Measurements from ENCODE around the gene CD48.

Gene CD48, protein sequence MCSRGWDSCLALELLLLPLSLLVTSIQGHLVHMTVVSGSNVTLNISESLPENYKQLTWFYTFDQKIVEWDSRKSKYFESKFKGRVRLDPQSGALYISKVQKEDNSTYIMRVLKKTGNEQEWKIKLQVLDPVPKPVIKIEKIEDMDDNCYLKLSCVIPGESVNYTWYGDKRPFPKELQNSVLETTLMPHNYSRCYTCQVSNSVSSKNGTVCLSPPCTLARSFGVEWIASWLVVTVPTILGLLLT

GRCh38 chr1:160711602-160712311 lies at the start of gene CD48:
Gene CD48 (minus strand): TSS chr1:160711822. CDS start chr1:160711763, 59 bp downstream.
- no peak for FAIRE-seq

DNA sequence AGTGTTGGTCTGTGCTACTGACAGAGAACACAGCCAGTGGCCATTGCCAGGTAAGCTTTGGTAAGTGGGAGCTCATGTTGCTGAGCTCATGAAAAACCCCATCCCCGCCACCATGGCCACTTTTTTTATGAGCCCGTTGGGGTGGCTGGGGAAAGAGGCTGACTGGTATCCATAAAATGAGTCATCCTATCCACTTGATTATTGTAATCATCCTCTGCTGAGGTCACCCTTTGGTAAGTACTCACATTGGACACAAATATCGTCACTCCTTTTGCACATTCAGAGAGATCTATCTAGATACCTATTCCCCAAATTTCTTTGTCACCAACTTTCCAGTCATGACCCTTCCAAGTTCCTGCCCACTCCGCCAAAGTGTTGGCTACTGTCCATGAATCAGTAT lies 49.4 kb upstream of the CD48 start:
- FAIRE-seq = no peak

GRCh38 chr1:160759740-160760139 lies 48.1 kb upstream of the CD48 start:
- no peak for FAIRE-seq

GRCh38 chr1:160758521-160758920 lies 46.9 kb upstream of the CD48 start:
- FAIRE-seq = no peak

DNA sequence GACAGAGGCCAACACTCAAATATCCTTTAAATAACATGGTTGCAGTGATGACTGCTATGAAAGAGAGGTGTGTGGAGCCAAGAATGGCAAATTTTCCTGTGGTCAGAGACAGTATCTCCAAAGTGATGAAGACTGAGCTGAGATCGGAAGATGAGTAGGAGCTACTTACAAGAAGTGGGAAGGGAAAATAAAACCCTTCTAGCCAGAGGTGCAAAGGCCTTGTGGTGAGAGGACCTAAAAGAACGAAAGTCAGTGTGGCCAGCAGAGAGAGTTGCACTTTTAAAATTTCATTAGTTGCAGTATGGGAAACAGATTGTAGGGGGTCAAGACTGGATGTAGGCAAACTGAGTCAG lies 45.2 kb upstream of the CD48 start:
- no peak for FAIRE-seq

GRCh38 chr1:160755911-160756848 lies 44.6 kb upstream of the CD48 start:
- no peak for FAIRE-seq

- FAIRE-seq = no peak
Measured at GRCh38 chr1:160755461-160755860, 43.8 kb upstream of the CD48 start.

GRCh38 chr1:160753594-160753993 lies 42.0 kb upstream of the CD48 start:
- no peak for FAIRE-seq

GRCh38 chr1:160752924-160753323 lies 41.3 kb upstream of the CD48 start:
- no peak for FAIRE-seq

DNA sequence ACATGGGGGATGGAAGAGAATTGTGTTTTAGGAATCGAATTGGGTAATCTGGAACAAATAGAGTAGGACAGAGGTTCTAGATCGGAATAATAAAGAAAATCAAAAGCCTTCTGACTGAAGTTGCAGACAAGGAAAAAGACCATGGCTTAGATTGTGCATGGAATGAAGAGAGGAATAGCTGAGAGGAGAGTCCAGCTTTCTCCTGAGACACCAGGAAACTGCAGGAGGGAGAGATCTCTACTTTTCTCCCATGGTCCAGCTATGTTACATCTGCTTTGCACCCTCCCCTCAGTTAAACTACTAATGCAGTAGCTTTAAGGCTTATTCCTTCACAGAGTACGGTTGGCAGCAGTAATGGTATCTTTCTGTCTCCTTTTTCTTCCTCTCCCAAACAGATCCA lies 40.8 kb upstream of the CD48 start:
- FAIRE-seq = no peak

GRCh38 chr1:160750608-160751007 lies 39.0 kb upstream of the CD48 start:
- FAIRE-seq = no peak

DNA sequence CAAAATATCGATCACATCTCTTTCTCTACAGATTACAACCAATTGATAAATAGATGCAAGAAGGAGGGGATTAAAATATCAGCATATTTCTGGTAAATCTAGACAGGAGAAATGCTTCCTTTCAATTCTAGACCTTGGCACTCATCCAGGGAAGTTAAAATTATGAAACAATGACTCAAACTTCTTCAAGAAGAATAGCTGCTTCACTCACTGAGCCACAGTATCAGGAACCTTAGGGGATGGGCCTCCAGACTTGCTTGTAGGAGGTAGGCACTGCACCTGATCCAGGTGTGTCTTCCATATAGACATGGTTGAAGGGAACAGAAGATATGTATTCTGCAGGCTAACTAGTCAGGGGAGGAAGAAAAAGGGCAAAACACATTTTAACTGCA lies 37.3 kb upstream of the CD48 start:
- no peak for FAIRE-seq

GRCh38 chr1:160748181-160748877 lies 36.7 kb upstream of the CD48 start:
- no peak for FAIRE-seq

DNA sequence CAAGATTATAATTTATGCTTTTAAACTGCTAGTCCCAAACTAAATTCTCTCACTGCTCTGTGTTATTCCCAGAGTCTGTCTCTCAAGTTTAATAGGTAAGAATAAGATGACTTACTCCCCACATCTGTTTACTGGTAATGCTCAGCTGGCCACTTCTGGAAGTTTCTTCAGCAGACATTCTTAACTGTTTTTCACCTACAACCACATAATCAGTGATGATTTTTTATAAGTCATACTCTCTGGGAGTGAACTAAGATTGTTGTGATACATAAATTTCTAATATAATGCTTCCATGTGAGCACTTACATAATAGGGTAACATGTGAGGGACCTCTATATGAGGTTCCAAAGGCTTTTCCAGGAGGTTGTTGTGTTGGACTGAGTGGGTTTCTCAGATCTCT lies 36.1 kb upstream of the CD48 start:
- no peak for FAIRE-seq

DNA sequence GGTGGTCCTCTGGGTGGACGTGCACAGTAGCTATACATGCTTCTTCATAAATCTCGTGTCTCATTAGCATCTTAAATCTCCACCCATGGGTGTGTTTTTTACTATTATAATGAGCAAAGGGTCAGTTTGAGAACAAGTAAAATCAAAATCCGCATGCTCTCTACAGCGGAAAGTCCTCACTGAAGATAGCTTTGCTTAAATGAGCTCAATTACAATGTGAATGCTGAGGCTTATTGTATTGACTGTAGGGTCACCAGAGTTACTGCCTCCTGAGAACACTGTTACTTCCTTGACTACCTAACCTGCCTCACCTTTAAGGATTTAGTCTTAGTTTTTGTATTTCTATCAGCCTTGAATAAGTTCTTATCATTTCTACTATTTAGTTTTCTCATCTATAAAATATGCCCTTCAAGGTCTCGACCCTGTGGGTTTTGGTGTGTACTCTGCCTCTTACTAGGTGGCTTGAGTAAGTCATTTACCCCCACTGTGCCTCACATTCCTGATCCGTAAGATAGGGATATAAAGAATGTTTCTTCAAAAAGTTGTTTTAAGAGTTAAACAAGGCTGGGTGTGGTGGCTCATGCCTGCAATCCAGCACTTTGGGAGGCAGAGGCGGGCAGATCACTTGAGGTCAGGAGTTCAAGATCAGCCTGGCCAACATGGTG lies 35.3 kb upstream of the CD48 start:
- FAIRE-seq = no peak

DNA sequence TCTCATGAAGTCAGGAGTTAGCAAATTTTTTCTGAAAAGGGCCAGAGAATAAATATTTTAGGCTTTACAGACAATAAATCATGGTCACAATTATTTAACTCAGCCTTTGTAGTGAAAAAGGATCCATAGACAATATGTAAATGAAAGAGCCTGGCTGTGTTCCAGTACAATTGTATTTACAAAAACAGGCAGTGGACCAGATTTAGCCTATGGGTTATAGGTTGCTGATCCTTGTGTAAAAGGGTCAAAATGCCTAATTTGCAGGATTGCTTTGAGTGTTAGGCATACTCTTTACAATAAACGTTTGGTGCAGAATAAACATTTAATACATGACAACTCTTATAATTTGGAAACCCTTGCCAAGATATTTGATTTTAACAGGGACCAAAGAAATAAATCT lies 33.9 kb upstream of the CD48 start:
- no peak for FAIRE-seq

GRCh38 chr1:160744852-160745520 lies 33.4 kb upstream of the CD48 start:
- no peak for FAIRE-seq

GRCh38 chr1:160744199-160744851 lies 32.7 kb upstream of the CD48 start:
- no peak for FAIRE-seq

DNA sequence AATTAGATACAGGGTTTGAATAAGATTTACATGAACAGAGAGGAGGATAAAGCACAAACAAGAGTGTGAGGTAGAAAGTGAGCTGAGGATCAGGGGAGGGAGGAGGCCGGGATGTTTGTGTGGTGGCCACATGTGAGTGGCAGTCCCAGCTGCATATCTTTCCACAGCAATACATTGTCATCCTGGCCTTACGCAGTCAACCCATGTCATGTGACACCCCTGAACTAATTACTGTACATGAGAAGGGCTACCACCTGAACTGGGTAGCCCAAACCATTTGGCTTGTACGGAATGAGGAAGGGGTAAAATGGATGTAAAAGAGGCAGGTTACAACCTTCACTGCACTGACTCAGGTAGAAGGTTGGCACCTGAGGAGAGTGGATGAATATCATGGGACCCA lies 31.6 kb upstream of the CD48 start:
- no peak for FAIRE-seq

DNA sequence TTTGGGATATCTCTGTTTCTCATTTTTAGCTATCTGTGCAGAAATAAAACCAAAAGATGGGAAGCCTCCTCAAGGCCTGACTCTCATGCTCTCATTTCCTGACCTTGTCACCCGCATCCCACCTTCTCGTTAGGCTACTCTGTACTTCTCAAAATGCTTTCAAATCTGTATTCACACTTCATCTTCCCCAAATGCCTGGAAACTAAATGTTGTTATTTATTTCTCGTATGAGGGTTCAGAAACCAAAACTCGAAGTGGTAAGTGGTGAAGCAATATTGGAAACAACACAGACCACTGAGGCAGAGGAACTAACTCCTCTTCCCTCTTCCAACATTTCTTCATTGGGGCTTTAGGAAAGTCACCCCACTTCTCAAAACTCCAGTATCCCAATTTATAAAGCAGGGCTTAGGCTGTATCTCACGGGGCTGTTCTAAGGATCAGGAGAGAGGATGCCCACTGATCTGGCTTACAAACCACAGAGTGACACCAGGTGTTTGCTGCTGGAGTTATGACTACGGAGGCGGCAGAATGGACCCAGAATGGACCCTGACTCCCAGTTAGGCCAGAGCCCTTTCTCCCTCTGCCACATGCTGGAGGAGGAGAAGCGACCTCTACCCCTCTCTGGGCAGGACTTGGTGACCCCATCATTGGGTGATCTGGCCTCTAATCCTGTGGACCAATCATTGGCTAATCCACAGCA lies 31.0 kb upstream of the CD48 start:
- no peak for FAIRE-seq
